ENCODE measurements around the gene SHKBP1.
"Not testable (repeated sequence)": the region's sequence is repeated elsewhere in the genome, so short reads cannot be mapped to it uniquely, and the experiment has no call there.

Gene SHKBP1

GRCh38 chr19:40576585-40577451 is at the start of gene SHKBP1:
Gene SHKBP1 (plus strand): TSS chr19:40576873. CDS start chr19:40576900, 27 bp downstream.
- DNase-seq, result peak; percentile 94

- DNase-seq, result no peak
Measured at GRCh38 chr19:40528078-40528477, 48.6 kb upstream of the SHKBP1 start.

- no peak for DNase-seq
Measured at GRCh38 chr19:40528533-40529092, 48.1 kb upstream of the SHKBP1 start.

GRCh38 chr19:40529093-40529954 is 47.3 kb upstream of the SHKBP1 start:
- DNase-seq, result peak; percentile 92

GRCh38 chr19:40530091-40530901 is 46.4 kb upstream of the SHKBP1 start:
- DNase-seq, result peak; percentile 33

- DNase-seq, result no peak
Measured at GRCh38 chr19:40533508-40533907, 43.2 kb upstream of the SHKBP1 start.

GRCh38 chr19:40534148-40534547 is 42.5 kb upstream of the SHKBP1 start:
- no peak for DNase-seq

- no peak for DNase-seq
Measured at GRCh38 chr19:40539070-40539469, 37.6 kb upstream of the SHKBP1 start.

- no peak for DNase-seq
Measured at GRCh38 chr19:40542202-40542859, 34.3 kb upstream of the SHKBP1 start.

GRCh38 chr19:40543029-40543597 is 33.6 kb upstream of the SHKBP1 start:
- DNase-seq, result no peak

- DNase-seq, result not testable (repeated sequence)
Measured at GRCh38 chr19:40546153-40546841, 30.4 kb upstream of the SHKBP1 start.

GRCh38 chr19:40547190-40547589 is 29.5 kb upstream of the SHKBP1 start:
- not testable (repeated sequence) for DNase-seq

GRCh38 chr19:40547836-40548235 is 28.8 kb upstream of the SHKBP1 start:
- DNase-seq, result no peak

GRCh38 chr19:40549007-40549708 is 27.5 kb upstream of the SHKBP1 start:
- DNase-seq, result peak; percentile 73

- DNase-seq, result no peak
Measured at GRCh38 chr19:40550951-40551350, 25.7 kb upstream of the SHKBP1 start.

- DNase-seq, result no peak
Measured at GRCh38 chr19:40552848-40553247, 23.8 kb upstream of the SHKBP1 start.

GRCh38 chr19:40553885-40554857 is 22.5 kb upstream of the SHKBP1 start:
- DNase-seq, result no peak

GRCh38 chr19:40555978-40556689 is 20.5 kb upstream of the SHKBP1 start:
- DNase-seq, result no peak

Data from CD4-positive, alpha-beta T cell treated with Interleukin-12 subunit alpha and Interleukin-12 subunit beta, for 1 hour (primary cell).